Forelimb muscle (tissue), 1 donor: ENCODE measurements around the gene FMOD. TPM values are rescaled to one million over a fixed set of nuclear protein-coding genes. Genes with fewer than 3 reads are reported as not detected.

ENCODE experiments used
- DNase-seq: peaks from one replicate; pipeline ENCODE4 v3.0.0-alpha.2; 2013; ENCODE audit warnings: low read depth
- polyA plus RNA-seq: library from polyadenylated mRNA; unstranded; fragments of 120-200 nt; gene quantifications from one replicate; pipeline ENCODE4 v1.2.1, GENCODE V29; 2013; ENCODE audit not compliant: insufficient read length

FMOD gene
- polyA plus RNA-seq, 1 donor = 75.8 TPM

DNA sequence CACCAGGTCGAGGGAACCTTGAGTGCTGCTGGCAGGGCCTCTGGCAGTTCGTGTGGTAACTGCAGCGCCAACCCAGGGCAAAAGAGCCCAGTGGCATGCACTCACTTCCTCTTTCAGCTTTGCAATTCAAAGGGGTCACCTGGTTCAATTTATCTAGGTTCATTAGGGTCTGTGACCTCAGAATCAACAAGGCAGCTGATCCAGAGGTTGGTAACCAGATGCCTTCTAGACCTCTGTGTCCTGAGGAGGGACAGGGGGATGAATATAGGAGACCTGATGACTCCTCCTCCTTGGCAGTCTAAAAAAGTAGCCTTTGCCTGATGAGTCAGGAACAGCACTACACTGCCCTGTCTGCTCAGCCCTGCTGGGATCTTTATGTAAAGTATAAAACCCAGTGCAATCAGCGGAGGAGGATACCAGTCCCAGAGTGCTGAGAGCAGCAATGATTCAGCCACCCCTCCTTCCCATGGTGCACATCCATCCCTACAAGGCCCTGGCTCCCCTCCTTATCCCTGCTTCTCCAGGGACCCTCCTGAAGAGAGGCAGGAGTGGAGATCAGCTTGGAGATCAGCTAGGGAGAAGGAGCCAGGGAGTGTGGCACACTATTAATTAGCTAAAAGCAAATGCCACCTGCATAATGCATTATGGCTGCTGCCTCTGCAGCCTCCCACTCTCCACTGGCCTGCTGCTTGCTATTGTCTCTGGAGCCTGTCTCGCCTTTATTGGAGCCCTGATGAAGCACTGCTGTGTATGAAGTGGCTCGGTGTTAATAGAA is 11.2 kb upstream of the FMOD start:
- DNase-seq = no peak

DNA sequence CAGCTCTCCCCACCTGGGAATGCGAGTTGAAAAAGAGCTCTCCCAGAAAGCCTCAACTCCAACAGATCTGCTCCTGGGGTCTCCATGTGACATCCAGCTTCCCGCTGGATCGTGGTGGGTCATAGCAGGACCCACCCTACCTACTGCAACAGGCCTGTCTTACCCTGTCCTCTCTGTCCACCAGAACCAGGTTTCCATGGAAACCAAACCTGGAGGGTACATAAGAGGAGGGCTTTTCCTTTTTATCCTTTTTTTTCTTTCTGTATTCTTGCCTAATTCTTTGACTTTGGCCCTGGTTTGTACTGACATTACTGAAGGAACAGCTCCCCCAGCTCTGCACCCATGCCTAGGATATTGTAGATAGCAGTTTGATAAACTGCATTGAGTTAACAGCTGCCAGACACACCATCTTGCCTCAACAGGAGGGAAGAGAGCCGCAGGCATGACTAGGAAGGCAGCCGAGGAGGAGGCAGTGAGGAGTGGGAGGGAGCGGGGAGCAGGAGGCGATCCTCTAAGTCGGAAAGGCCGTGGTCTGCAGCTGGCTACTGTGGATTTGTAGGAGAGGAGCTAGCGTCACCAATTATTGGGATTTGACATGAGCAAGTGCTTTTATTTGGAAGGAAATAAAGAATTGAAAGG is 9.7 kb upstream of the FMOD start:
- no peak for DNase-seq

DNA sequence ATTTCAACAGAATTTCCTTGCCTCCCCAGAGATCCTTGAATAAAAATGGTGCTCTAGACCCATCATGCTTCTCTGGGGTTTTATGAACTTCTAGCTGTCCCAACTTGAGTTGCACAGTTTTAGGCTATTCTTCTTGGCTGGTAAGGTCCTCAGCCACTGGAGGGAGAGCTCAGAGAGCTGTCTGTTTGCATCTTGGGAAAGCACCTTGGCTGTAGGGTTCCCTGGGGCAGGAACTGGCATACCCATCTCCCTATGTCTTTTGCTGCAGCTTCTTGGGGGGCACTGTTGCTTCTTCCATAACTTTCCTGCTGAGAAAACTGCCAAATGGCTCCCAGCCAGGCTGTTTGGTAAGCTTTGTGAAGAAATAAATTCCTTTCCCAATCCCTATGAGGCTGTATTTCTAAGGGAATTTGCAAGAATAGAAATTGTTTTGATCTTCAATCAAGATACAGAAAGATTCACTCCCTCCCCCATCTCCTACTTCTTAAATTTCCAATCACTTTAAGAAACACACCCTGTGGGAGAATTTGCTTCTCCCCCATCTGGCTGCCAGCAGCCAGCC is 8.2 kb upstream of the FMOD start:
- DNase-seq = no peak

DNA sequence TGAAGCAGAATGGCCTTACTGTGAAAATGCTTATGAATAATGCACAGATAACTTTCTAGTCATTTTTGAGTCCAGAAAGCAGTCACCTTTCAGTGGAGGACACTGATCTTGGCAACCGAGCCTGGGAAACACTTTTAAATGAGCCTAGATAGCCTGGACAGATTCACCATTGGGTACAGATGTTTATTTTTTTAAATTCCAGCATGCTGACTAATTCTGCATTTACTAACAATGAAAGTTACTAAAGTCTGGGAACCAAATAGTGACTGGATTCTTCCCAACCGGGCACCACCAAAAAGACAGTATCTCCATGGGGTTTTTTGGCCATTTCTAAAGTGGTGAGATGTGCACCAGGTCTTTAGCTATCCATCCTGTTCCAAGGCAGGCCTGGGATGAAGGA is 3.3 kb upstream of the FMOD start:
- no peak for DNase-seq

DNA sequence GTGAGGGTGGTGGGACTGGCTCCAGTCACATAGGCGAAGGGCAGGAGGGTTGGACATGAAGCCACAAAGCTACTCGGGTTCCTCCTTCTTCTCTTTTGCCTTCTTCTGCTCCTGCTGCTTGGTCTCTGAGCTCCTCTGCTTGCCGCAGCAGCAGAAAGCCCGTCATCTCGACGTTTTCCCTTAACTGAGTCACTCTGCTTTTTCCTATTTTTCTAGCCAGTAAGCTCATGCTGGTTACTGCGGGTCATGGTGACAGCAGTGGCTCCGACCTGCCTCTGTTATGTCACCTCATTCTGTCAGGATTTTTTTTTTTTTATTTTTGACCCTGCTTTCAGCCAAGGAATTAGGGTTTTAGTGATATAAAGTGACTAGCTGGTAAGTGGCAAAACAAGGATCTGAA is 2.6 kb upstream of the FMOD start:
- DNase-seq = no peak

DNA sequence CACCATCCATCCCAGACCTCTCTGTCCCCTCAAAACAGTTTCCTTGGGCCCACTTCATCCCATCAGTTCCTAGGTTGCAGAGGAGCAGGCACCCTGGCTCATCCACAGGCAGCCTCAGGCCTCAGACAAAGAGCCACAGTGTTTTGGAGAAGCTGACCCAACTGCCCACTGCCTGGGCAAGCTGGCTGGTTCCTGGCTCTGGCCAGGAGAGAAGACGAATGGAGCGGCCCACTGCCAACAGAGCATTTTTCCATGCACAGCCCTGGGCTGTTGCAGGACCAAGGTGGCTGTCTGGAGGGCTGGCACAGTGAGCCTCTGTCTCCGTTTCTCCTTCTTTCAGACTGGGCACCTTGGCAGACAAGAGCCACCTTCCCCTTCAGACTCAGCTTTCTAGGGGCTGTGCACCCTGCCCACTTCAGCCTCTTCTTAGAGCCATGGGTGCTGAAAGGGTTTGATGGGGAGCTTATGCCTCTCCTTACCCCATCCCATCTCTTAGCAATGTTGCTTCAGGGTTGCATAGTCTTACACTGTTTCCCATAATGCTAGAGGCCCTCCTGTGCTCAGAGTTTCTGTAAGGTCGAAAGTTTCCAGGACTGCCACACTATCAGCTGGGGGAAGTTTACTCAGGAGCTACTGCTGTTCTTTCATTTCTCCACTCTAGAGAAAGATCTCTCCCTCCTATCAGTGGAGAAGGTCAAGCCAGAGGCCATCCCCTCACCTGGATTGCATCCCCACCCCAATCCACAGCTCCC is 973 bp downstream of the FMOD start:
- no peak for DNase-seq

DNA sequence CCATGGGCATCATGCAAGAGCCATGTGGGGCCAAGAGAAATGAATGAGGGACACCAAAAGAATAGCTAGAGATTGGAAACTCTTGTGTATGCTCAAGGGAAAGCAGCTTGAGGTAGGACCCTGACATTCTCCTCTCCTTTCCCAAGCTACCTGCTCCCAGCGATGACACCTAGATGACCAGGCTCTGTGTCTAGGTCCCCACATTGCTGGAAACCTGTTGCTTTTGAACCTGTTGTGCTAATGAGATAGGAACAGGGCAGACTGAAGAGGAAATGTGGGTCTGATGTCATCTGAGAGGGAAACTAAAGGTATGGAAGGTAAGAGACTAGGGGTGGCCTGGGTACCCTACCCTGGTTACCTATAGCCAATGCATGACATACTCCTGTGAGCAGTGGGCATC is 1.8 kb downstream of the FMOD start:
- no peak for DNase-seq

DNA sequence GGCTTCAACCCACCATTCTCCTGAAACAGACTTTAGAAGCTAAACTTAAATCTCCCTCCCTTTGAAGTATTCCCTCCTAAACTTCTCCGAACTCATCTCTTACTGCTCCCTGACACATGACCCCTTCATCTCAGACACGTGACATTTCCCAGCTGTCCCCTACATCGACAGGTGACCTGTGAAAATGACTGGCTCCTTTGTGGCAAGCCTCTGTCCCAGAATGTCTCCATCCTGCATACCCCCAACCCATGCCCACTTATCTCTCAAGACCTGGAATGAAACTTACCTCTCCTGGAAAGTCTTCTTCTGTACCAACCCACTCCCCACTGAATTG is 4.2 kb downstream of the FMOD start:
- DNase-seq = no peak

DNA sequence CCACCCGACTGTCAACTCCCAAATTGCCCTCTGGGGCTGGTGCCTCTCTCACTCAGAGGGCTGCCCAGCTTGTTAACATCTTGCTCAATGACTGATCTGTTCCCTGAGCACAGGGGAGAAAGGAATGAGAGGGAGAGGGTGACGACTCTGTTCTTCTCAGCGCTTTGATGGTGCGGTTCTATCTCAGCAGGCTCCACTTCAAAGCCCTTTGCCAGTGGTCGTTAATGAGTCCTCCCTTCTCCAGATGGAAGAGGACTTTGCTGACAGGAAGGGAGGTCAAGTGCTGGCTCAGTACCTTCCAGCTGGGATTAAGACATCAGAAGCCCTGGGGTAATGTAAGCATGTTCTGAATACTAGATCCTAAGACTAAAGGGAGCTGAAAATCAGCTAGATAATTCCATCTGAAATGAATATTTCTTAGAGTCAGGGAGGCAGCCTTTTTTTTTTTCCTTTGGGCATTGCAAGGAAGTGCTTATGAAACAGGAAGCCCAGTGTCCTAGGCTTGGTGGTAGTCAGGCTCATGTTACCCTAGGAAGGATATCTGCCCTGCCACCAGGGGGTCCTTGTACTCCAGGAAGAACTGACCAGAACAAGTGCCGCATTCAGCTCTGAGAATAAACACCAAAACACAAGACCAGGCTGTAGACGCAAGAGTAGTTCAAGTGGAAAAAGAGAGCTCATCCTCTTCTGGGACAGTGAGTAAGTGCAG is 4.7 kb downstream of the FMOD start:
- no peak for DNase-seq

DNA sequence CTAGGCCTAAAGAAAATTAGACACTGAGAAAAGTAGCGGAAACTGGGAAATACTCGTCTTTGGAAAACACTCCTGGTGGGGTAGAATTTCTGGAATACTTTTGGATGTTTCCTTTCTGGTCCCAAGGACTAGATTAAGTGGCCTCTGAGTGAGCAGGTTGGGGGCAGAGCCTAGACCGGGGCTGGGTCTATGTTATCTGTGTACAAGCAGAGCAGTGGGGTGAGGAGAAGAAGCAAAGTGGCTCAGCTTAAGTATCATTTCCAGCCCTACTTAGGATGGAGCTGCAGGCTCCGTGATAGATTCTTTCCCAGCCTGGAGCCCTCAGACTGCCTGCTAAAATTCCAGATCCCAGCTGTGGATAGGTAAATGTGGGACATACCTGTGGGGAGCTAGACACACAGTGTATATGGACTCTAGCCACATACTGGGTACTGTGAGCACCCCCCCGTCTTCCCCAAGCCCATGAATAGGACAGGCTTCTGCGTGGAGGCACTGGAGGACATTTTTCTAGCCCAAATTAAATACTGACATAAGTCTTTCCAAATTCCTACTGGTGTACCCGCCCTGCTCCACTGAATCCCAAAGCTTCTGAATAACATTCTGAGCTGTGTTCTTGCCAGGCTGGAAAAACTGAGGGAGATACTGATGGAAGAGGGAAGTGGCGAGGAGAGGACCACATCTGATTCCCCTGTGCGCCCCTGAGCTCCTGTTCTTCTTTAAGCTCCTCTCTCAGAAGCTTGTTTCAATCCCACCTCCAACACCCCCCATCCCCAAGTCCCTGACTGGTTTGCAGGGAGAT is 6.8 kb downstream of the FMOD start:
- no peak for DNase-seq

DNA sequence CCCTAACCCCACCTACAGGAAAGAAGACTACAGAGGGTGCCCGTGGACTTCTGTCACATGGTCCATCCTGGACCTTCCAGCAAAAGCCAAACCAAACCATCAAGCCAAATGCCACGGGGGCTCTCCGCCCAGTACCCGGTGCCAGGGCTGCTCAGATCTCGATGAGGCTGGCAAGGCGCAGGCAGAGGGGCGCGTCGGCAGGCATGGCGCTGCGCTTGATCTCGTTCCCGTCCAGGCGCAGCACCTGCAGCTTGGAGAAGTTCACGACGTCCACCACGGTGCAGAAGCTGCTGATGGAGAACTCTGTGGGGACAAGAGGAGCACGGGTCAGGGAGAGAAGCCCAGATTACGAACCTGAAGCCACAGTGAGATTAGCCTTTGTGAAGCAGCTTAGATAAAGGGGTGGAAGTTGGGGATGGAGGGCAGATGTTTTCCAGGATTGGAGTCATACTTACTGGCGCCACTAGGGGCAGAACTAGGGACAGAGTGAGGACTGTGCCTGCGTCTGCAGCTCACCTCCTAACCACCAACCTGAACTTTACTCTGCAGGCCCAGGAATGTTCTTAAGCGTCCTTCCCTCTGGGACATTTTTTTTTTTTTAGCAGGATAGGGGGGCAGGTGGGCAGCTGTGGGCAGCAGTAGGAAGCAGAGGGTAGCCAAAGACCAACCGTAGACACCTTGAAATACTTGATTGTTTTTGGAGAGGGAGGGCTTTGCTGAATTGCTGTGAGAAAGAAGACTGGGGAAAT is 8.6 kb downstream of the FMOD start:
- no peak for DNase-seq

DNA sequence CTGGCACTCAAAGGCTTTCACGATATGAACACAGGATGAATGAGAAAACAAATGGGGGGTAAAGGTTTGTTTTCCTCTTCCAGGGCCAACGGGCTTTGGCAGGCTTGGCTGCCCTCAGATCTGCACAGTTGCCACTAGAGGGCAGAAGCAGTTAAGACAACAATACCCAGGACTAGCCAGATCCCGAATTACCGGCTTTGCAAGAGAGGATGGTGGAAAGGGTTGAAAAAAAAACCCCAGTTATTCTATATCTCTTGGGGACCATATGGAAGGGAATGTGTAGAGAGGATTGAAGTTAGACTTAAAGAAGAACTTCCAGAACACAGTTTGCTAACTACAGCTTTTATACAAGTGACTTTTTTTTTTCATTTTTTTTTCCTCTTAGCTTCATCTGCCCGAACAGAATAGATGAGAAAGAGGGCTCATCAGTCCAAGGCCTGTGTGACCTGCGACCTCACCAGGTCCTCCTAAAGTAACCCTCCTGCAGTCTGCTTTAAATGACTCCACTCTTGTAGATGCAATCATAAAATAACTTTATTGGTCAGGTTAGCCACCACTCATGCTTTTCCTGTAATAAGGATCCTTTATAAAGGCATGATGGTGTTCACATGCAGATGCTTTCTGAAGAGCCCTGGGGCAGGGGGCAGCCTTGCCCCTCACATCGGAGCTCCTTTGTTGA is 10.7 kb downstream of the FMOD start:
- DNase-seq = peak; percentile 79

DNA sequence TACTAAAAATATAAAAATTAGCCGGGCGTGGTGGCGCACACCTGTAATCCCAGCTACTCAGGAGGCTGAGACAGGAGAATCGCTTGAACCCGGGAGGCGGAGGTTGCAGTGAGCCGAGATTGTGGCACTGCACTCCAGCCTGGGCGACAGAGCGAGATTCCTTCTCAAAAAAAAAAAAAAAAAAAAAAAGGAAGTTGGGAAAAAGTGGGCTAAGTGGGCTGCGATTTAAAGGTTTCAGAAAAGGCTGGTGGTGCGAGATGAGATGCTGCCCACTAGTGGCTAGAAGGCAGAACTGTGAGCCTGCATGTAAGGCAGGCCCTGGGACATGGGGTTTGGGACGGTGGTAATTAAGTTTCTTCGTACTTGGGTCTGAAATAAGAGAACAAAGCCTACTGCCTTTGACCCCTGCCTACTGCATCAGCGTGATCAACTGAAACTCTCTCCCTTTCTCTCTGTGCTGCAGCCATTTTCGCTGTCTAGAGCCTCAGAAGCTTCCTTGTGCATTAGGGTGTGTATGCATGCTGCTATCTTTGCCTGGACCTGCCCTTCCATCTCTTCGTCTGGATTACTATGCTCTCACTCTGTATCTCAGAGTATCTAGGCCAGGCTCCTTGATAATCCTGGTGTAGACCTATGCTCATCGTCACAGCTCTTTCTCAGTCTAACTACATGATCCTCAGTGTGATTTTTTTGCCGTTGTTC is 12.4 kb downstream of the FMOD start:
- no peak for DNase-seq

DNA sequence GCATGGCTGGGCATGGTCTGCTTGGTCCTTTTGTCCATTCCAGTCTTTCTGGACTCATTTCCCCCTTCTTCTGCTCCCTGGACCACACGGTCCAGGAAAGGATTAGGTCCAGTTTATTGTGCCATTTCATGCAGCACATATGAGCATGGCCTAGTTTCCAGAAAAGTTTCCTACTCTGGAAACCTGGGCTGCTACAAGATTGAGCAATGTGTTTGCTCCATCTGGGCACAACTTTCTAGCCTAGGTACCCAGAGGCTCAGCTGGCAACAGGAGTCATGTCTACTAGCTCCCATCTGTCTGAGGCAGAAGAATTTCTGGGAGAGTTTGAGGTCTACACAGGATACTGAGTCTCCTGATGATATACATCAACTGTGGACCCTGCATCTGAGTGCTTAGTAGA is 14.8 kb downstream of the FMOD start:
- DNase-seq = no peak

DNA sequence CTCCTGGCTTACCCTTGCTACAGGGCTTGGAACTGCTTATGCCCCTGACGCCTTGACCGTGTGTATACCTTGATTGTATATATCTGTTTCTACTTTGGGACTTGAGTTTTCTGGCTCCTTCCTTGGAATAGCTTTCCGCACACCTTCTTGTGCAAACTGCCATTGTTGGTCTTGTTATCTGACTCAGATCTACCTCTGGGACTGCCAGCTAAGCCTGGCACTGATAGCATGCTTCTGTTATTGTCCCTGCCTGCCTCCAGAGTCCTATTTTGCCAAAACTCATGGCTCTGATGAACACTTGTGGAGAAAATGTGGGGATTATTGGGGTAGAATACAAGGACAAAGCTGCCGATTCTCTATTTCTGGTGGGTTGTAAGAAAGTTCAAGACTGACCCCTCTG is 15.4 kb downstream of the FMOD start:
- DNase-seq = no peak

DNA sequence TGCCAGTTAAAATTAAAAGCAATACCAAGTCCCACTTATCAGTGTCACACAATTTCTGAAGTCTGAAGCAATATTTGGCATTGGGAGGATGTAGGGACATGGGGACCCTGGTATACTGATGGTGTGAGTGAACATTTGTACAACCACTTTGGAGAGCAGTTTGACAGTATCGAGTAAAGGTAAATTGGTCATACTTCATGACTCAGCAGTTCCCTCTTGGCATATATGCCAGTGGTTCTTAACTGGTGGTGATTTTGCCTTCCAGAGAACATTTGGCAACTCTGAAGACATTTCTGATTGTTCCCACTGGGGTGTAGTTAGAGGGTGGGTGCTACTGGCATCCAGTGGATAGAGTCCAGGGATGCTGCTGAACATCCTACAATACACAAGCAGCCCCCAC is 19.7 kb downstream of the FMOD start:
- DNase-seq = no peak

DNA sequence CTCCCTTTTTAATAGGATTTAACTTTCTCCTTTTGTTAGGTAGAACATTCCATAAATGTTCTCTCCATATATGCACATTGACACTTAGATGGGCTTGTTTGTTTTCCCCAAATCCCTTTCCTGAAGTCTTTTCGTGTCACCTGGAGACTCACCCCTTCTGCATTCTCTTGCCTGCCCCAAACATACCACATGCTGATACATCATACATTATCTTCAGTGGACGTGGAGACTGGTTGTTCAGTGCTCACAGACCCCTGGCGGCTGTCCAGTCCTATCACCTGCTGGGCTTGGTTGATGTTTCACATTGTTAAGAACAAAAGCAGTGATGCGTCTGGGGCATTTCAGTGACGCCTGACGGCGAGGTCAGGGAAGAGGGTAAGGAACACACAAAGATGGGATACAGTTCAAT is 22.2 kb downstream of the FMOD start:
- DNase-seq = no peak

DNA sequence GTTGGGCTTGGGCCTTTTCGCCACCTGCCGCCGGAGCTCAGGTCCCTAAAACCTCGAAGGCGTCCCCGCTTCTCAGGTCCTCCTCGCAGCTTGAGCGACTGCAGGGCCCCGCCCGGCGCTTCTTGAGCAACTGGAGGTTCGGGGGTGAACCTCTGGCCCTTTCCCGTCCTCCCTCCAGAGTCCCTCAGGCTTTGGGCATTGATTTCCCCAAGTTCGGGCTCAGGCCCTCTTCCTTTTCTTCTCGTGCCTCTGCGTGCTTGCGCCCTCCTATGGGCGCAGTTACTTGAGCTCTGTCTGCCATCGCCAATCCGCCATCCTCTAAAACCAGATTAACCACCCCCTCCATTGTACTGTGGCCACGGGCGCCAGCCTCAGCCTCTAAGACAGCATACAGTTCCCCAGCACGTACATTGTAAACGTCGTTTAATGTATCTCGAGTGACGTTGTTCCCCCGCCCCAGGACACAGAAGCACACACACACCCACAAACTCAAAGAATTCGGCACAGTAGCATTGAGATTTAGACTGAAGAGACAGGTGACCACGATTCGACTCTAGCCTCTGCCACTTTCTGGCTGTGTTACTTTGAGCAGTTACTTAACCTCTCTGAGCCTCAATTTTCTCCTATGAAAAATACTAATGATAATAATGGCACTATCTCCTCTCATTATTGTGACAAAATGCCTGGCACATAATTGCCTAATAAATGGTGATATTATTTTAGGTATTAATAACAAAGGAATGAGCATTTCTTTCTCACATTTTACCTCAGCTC is 23.1 kb downstream of the FMOD start:
- no peak for DNase-seq
